GM20431 (cell line): ENCODE data around the gene COMP.
"Not testable (repeated sequence)": the region's sequence is repeated elsewhere in the genome, so short reads cannot be mapped to it uniquely, and the experiment has no call there.

ENCODE experiments used
- in situ Hi-C: fragments of 300-500 bp; cut with MseI, MboI; formaldehyde crosslinking; loops from one replicate; pipeline ENCODE4 v1.15.0; 2020; ENCODE audit warnings: low sequenced_read_pairs; ENCODE audit not compliant: unreplicated experiment

Gene COMP

GRCh38 chr19:18736415-18737336, 54.4 kb downstream of the COMP start:
- in situ Hi-C loops, result no loop called here

GRCh38 chr19:18735752-18736151, 55.4 kb downstream of the COMP start:
- in situ Hi-C loops, result no loop called here

GRCh38 chr19:18735324-18735723, 55.8 kb downstream of the COMP start:
- in situ Hi-C loops, result no loop called here

- in situ Hi-C loops, result not testable (repeated sequence)
These were observed 57.3 kb downstream of the COMP start for GRCh38 chr19:18733762-18734332.

GRCh38 chr19:18733196-18733647, 57.9 kb downstream of the COMP start:
- in situ Hi-C loops, result no loop called here
